GM23338 (cell line): Measurements from ENCODE around the gene UBE3A. TPM values are rescaled to one million over a fixed set of nuclear protein-coding genes. Genes with fewer than 3 reads are reported as not detected.

Experiments
- ATAC-seq: fragments of 200-7000 bp; cut with Tn5 transposase; 3 replicates; pipeline ENCODE4 v1.9.1; 2020
- DNase-seq: peaks from one replicate; pipeline ENCODE4 v3.0.0-alpha.2; 2015; ENCODE audit warnings: low spot score
- H2AFZ ChIP-seq: fragments of 200-600 bp; sonication (generic); 2 replicates; pipeline ENCODE4 v1.8.0; 2016; ENCODE audit warnings: antibody characterized with exemption, mild to moderate bottlenecking, moderate library complexity
- H3F3A ChIP-seq: fragments of 200-600 bp; sonication (generic); replicated peaks from 2 replicates; pipeline ENCODE4 v1.8.0; 2017; ENCODE audit warnings: antibody characterized with exemption, mixed run types, low read depth
- H3K27ac ChIP-seq: fragments of 200-600 bp; sonication (generic); 2 replicates; pipeline ENCODE4 v1.6.1; 2016; ENCODE audit warnings: low read depth
- H3K27me3 ChIP-seq: fragments of 200-600 bp; sonication (generic); 2 replicates; pipeline ENCODE4 v1.8.0; 2016; ENCODE audit warnings: mild to moderate bottlenecking, mixed run types, moderate library complexity; ENCODE audit not compliant: insufficient read depth
- H3K36me3 ChIP-seq: fragments of 200-600 bp; sonication (generic); 2 replicates; pipeline ENCODE4 v1.8.0; 2016; ENCODE audit warnings: mild to moderate bottlenecking; ENCODE audit not compliant: insufficient read depth
- H3K4me1 ChIP-seq: fragments of 200-600 bp; sonication (generic); 2 replicates; pipeline ENCODE4 v1.8.0; 2016; ENCODE audit warnings: mild to moderate bottlenecking, moderate library complexity; ENCODE audit not compliant: insufficient read depth
- H3K4me2 ChIP-seq: fragments of 200-600 bp; sonication (generic); 2 replicates; pipeline ENCODE4 v1.7.1; 2017; ENCODE audit warnings: mixed run types
- H3K4me3 ChIP-seq: fragments of 200-600 bp; sonication (generic); 2 replicates; pipeline ENCODE4 v1.6.1; 2016; ENCODE audit warnings: mixed run types
- H3K79me2 ChIP-seq: fragments of 200-600 bp; sonication (generic); replicated peaks from 2 replicates; pipeline ENCODE4 v1.8.0; 2017; ENCODE audit warnings: mild to moderate bottlenecking; ENCODE audit not compliant: insufficient read depth
- H3K9me2 ChIP-seq: fragments of 200-600 bp; sonication (generic); 2 replicates; pipeline ENCODE4 v1.8.0; 2017; ENCODE audit not compliant: insufficient read depth
- H4K20me1 ChIP-seq: fragments of 200-600 bp; sonication (generic); replicated peaks from 2 replicates; pipeline ENCODE4 v1.8.0; 2017; ENCODE audit warnings: mild to moderate bottlenecking; ENCODE audit not compliant: insufficient read depth
- H3K27ac Mint-ChIP-seq: 2 replicates; pipeline ENCODE4 v1.8.0; 2020; ENCODE audit warnings: inconsistent platforms, mild to moderate bottlenecking, moderate library complexity, mixed read lengths
- H3K27me3 Mint-ChIP-seq: 3 replicates; pipeline ENCODE4 v1.8.0; 2022; ENCODE audit warnings: low read depth, mild to moderate bottlenecking, moderate library complexity, mixed read lengths, inconsistent platforms; ENCODE audit not compliant: insufficient read depth, poor library complexity
- H3K36me3 Mint-ChIP-seq: 3 replicates; pipeline ENCODE4 v1.8.0; 2021; ENCODE audit warnings: low read depth, mild to moderate bottlenecking, inconsistent platforms, moderate library complexity, mixed read lengths
- H3K4me1 Mint-ChIP-seq: 3 replicates; pipeline ENCODE4 v1.8.0; 2020; ENCODE audit warnings: mild to moderate bottlenecking, inconsistent platforms, mixed read lengths
- H3K4me3 Mint-ChIP-seq: 3 replicates; pipeline ENCODE4 v1.8.0; 2021; ENCODE audit warnings: moderate library complexity, mild to moderate bottlenecking, inconsistent platforms, mixed read lengths
- H3K9me3 Mint-ChIP-seq: 3 replicates; pipeline ENCODE4 v1.8.0; 2020; ENCODE audit warnings: moderate library complexity, mild to moderate bottlenecking, inconsistent platforms, mixed read lengths
- CREB1 ChIP-seq: fragments of 250-450 bp; sonication (Bioruptor Pico); IDR thresholded peaks from 2 replicates; pipeline ENCODE4 v1.5.0; 2020; ENCODE audit warnings: low read depth, mild to moderate bottlenecking, moderate library complexity
- CTCF ChIP-seq, 2 experiments: fragments of 200-600 bp in 1 of 2; sonication (generic) in 1 of 2; conservative IDR thresholded peaks; 2 replicates each; pipeline versions ENCODE4 v1.5.1 to v1.6.1; 2016 to 2017; ENCODE audit warnings: antibody characterized with exemption in 2 of 2, low read depth in 2 of 2, mild to moderate bottlenecking in 2 of 2, moderate library complexity in 1 of 2
- EZH2 ChIP-seq: fragments of 200-600 bp; sonication (generic); IDR thresholded peaks from one replicate; pipeline ENCODE4 v1.8.0; 2017; ENCODE audit warnings: antibody characterized with exemption, mild to moderate bottlenecking, low read depth; ENCODE audit not compliant: unreplicated experiment
- EZH2phosphoT487 ChIP-seq: fragments of 200-600 bp; sonication (generic); IDR thresholded peaks from one replicate; pipeline ENCODE4 v1.8.1; 2018; ENCODE audit warnings: antibody characterized with exemption; ENCODE audit not compliant: unreplicated experiment
- JUNB ChIP-seq: IDR thresholded peaks from one replicate; pipeline ENCODE4 v1.6.1; 2016; ENCODE audit warnings: antibody characterized with exemption; ENCODE audit not compliant: unreplicated experiment
- ZNF462 ChIP-seq: fragments of 250-450 bp; sonication (Bioruptor Pico); IDR thresholded peaks from 2 replicates; pipeline ENCODE4 v1.5.0; 2020; ENCODE audit warnings: mild to moderate bottlenecking, moderate library complexity
- polyA plus RNA-seq: library from polyadenylated mRNA; unstranded; fragments of >200 nt; fragmentation: Nextera tagmentation; extraction: Ambion mirVana; gene quantifications from 2 replicates; pipeline ENCODE4 v1.2.1, GENCODE V29; 2016
- total RNA-seq: library from RNA; depleted of rRNA; stranded (reverse); fragments of >200 nt; shearing (Covaris generic); gene quantifications from 2 replicates; pipeline ENCODE4 v1.2.3, GENCODE V29; 2014
- TF ChIP-seq, protein P1 (sequence below): IDR thresholded peaks from 2 replicates; pipeline ENCODE4 v1.6.1; 2016; ENCODE audit warnings: antibody characterized with exemption

UBE3A gene
- total and polyA plus RNA-seq, 2 experiments from 2014 or later = 96.1 to 150 TPM

DNA sequence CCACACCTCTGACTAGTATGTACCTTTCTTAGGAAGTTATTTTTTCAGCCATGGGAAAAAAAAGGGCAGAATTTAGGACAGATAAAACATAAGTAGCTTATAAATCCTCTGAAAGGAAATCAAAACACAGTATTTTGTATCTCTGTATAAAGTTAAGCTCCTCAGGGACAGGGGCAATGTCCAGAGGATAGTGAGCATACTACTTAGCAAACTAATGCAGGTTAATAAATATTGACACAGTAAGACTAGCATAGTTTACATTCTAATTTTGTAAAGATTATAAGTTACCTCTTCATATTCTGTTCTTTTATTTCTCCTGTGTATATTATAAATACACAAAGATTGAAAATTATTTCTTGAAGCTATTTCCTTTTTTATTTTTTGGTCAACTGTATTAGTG lies 2.1 kb downstream of the UBE3A start (continued):
- TF ChIP-seq, protein P1, sequence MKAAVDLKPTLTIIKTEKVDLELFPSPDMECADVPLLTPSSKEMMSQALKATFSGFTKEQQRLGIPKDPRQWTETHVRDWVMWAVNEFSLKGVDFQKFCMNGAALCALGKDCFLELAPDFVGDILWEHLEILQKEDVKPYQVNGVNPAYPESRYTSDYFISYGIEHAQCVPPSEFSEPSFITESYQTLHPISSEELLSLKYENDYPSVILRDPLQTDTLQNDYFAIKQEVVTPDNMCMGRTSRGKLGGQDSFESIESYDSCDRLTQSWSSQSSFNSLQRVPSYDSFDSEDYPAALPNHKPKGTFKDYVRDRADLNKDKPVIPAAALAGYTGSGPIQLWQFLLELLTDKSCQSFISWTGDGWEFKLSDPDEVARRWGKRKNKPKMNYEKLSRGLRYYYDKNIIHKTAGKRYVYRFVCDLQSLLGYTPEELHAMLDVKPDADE = no peak
- TF ChIP-seq ZNF462 (CRISPR knock-in tag) = no peak
- TF ChIP-seq EZH2phosphoT487 = no peak
- no peak for TF ChIP-seq EZH2
- no peak for TF ChIP-seq CREB1 (CRISPR knock-in tag)

- Mint-ChIP-seq H3K27ac (no peak overlapping the region), H3K4me3 (peak overlapping the region; percentile 55; the same call in 2 of the 3 replicates), H3K36me3 (no peaks in the 10 kb centered on the region; the same call in 1 of the 3 replicates), H3K4me1 (peaks cover 37% of the 10 kb centered on the region), H3K9me3 (no peaks in the 10 kb centered on the region), H3K27me3 (peaks cover 2% of the 10 kb centered on the region)
- Histone ChIP-seq H4K20me1 (peaks cover 59% of the 10 kb centered on the region), H3K4me3 (no peak overlapping the region; the same call in 1 of the 2 replicates), H3K36me3 (no peaks in the 10 kb centered on the region), H3K4me1 (peaks cover 38% of the 10 kb centered on the region), H3K9me2 (no peaks in the 10 kb centered on the region), H3F3A (no peaks in the 10 kb centered on the region), H3K79me2 (peaks cover 76% of the 10 kb centered on the region), H3K4me2 (peak overlapping the region; percentile 98), H2AFZ (no peak overlapping the region), H3K27me3 (no peaks in the 10 kb centered on the region), H3K27ac (no peak overlapping the region)
- DNase-seq (no peak), ATAC-seq (no peak)
- TF ChIP-seq JUNB (no peak), EZH2phosphoT487 (no peak), CTCF (conservative IDR thresholded peaks at IDR 0.05; ENCODE audit: low read depth in 2 of 2) (no peak)
- TF ChIP-seq, protein P1 = no peak
These were observed 3.2 kb downstream of the UBE3A start for GRCh38 chr15:25435474-25436243.
